Measurements from ENCODE around the gene CFAP157. TPM values are rescaled to one million over a fixed set of nuclear protein-coding genes. Genes with fewer than 3 reads are reported as not detected.
A peak's percentile ranks its signal among the peaks of the same experiment; 100 is the strongest.

CFAP157 gene
- total RNA-seq, 1 experiment from 2014 or later, result 0.87 TPM

DNA sequence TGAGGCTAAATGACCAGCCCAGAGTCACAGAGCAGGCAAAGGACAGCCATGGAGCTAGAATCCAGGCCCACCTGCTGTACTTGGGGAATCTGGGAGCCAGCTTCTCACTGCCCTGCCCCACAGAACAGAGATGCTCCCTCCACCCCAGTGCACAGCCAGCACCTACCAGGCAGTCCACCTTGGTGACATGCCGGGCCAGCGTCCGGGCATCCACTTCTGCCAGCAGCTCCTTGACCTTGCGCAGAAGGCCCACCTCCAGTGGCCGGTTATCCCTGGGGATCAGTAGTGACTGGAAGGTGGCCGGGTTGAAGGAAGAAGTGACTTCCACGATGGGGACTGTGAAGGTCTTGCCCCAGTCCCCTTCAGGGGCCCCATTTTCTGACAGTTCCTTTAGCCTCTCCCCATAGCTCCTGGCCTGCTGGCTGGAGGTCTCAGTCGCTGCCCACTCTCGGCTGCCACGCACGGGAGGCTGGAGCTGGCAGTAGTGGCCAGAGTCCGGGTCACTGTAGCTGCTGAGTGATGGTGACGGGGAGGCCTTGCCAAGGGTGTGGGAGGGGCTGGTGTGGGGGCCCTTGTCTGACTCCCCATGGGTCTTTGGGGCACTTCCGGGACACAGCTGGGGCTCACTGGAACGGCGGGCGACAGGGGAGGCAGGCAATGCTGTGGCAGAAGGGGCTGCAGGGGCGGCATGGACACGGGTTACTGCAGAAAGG, 37.8 kb downstream of the CFAP157 start:
- peaks cover 7% of the 10 kb centered on the region for H3K4me1 Mint-ChIP-seq (ENCODE audit: low read depth, unreplicated experiment)
- no peak overlapping the region for H3K4me3 Mint-ChIP-seq (ENCODE audit: low read depth, unreplicated experiment)
- DNase-seq, result no peak
- intact Hi-C loops (cut with micrococcal nuclease; ENCODE audit: unreplicated experiment), result no loop called here
- no peaks in the 10 kb centered on the region for H3K36me3 Mint-ChIP-seq (ENCODE audit: insufficient read depth, unreplicated experiment)
- H3K27me3 Mint-ChIP-seq (ENCODE audit: unreplicated experiment), result peaks cover 45% of the 10 kb centered on the region
- CTCF ChIA-PET, result no interaction called here
- BruUV-seq (replicated peaks), result no TSS peak
- H3K27ac Mint-ChIP-seq (ENCODE audit: unreplicated experiment), result no peak overlapping the region
- TF ChIP-seq, protein P1, sequence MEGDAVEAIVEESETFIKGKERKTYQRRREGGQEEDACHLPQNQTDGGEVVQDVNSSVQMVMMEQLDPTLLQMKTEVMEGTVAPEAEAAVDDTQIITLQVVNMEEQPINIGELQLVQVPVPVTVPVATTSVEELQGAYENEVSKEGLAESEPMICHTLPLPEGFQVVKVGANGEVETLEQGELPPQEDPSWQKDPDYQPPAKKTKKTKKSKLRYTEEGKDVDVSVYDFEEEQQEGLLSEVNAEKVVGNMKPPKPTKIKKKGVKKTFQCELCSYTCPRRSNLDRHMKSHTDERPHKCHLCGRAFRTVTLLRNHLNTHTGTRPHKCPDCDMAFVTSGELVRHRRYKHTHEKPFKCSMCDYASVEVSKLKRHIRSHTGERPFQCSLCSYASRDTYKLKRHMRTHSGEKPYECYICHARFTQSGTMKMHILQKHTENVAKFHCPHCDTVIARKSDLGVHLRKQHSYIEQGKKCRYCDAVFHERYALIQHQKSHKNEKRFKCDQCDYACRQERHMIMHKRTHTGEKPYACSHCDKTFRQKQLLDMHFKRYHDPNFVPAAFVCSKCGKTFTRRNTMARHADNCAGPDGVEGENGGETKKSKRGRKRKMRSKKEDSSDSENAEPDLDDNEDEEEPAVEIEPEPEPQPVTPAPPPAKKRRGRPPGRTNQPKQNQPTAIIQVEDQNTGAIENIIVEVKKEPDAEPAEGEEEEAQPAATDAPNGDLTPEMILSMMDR (IDR thresholded peaks at IDR 0.05; ENCODE audit: unreplicated experiment), result no peak
- no peaks in the 10 kb centered on the region for H3K9me3 Mint-ChIP-seq (ENCODE audit: low read depth, unreplicated experiment)

DNA sequence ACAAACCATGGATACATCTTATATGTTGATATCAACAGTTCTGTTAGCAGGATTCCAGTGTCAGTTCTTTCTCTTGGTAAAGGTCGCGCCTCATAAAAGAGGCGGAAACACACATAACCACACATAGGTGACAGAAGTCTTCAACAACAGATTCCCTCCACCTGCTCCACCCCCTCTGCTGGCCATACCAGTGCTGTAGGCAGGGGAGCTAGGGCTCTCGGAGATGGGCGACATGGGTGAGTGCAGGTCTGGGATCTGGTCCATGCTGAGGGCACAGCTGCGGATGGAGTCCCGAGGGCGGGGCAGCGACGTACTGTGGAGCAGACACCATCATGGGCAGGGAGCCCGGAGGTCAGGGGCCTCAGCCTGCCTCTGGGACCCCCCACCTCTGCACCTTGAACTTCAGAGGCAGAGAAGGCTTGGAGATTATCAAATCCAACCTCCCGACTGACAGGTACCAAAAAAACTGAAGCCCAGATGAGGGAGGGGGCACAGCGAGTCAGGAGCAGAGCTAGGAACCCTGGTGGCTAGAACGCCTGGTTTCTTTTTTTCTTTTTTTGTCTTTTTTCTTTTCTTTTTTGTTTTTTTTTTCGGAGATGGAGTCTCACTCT, 40.3 kb downstream of the CFAP157 start:
- Mint-ChIP-seq H3K27me3 (ENCODE audit: unreplicated experiment) (peaks cover 65% of the 10 kb centered on the region), H3K4me1 (ENCODE audit: low read depth, unreplicated experiment) (peaks cover 4% of the 10 kb centered on the region), H3K4me3 (ENCODE audit: low read depth, unreplicated experiment) (no peak overlapping the region), H3K27ac (ENCODE audit: unreplicated experiment) (no peak overlapping the region), H3K36me3 (ENCODE audit: insufficient read depth, unreplicated experiment) (peaks cover 5% of the 10 kb centered on the region), H3K9me3 (ENCODE audit: low read depth, unreplicated experiment) (no peaks in the 10 kb centered on the region)
- BruUV-seq (replicated peaks), result no TSS peak
- no peak for DNase-seq
- intact Hi-C loops (cut with micrococcal nuclease; ENCODE audit: unreplicated experiment), result no loop called here
- CTCF ChIA-PET, result interaction anchor here (0.7 kb wide), 1 partner anchor 14 kb away, joined by 4 read pairs; no protein-coding TSS in a partner anchor
- TF ChIP-seq, protein P1 (IDR thresholded peaks at IDR 0.05; ENCODE audit: unreplicated experiment), result no peak

DNA sequence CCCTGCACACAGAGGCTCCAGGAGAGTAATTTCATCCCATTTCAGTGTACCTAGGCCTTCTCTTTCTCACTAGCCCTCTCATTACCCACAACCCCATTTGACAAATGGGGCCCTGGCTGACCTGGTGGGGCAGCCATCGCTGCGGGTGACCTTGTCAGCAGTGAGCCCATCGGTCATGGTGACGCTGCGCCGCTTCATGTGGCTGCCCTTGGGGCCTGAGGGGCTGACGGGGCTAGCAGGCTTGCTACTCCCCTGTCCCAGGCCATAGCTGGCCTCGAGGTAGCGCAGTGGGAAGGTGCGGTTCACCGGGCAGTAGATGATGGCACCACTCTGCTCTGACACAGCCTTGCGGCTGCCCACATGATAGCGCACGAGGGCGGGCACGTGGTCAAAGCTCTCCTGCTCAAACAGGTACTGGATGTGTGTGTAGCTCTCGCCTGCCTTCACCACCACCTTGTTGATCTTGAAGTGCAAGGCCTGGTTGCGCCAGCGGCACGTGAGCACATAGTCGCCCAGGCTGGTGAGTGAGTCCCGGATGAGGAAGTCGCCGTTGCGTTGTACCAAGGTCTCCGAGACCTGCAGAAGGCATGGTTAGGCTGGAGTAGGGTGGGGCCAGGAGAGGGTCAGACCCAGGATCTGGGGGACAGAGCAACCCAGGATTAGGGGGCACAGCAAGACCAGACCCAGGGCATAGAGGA, 42.5 kb downstream of the CFAP157 start:
- peaks cover 5% of the 10 kb centered on the region for H3K36me3 Mint-ChIP-seq (ENCODE audit: insufficient read depth, unreplicated experiment)
- no peaks in the 10 kb centered on the region for H3K4me1 Mint-ChIP-seq (ENCODE audit: low read depth, unreplicated experiment)
- TF ChIP-seq, protein P1 (IDR thresholded peaks at IDR 0.05; ENCODE audit: unreplicated experiment), result no peak
- CTCF ChIA-PET, result no interaction called here
- no peak overlapping the region for H3K4me3 Mint-ChIP-seq (ENCODE audit: low read depth, unreplicated experiment)
- DNase-seq, result no peak
- BruUV-seq (replicated peaks), result no TSS peak
- intact Hi-C loops (cut with micrococcal nuclease; ENCODE audit: unreplicated experiment), result no loop called here
- peaks cover 77% of the 10 kb centered on the region for H3K27me3 Mint-ChIP-seq (ENCODE audit: unreplicated experiment)
- H3K9me3 Mint-ChIP-seq (ENCODE audit: low read depth, unreplicated experiment), result no peaks in the 10 kb centered on the region
- no peak overlapping the region for H3K27ac Mint-ChIP-seq (ENCODE audit: unreplicated experiment)

DNA sequence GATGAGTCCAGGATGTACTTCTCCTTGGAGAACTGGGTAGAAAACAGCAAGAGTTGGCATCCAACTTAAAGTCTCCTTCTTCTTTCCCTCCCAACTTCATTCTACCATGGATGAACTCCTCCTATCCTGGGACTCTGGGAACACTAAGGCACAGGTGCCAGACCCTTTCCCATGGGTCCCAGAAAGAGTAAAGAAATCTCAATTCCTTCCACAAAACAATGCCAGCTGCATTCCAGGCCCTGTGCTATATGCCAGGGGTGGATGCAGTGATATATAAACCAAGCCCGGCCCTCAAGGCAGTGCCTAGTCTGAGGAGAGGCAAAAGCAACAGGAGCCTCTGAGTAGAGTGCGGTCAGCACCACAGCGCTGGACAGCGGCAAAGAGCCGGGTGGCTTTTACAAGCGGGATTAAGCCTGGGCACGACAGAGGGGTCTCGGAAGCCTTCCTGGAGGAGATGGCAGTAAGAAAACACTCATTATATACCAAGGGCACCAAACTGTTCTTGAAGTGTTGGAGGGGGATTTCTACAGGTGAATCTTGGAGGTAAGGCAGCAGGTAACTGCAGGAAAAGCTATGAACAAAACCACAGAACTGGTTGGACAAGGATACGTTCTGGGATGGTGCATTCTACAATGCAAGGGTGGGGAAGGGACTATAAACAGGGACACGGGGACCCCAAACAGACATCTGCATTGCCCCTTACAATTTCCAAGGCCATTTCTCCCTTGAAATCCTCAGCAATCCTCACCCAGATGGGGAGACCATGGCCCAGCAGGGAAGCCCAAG, 44.7 kb downstream of the CFAP157 start:
- intact Hi-C loops (cut with micrococcal nuclease; ENCODE audit: unreplicated experiment), result no loop called here
- CTCF ChIA-PET, result interaction anchor here (0.6 to 0.9 kb wide), 2 partner anchors 17 to 62 kb away, joined by 3 read pairs; partner anchors contain the start of gene TOR2A
- no TSS peak for BruUV-seq (replicated peaks)
- Mint-ChIP-seq H3K4me1 (ENCODE audit: low read depth, unreplicated experiment) (no peaks in the 10 kb centered on the region), H3K27ac (ENCODE audit: unreplicated experiment) (no peak overlapping the region), H3K36me3 (ENCODE audit: insufficient read depth, unreplicated experiment) (peaks cover 5% of the 10 kb centered on the region), H3K9me3 (ENCODE audit: low read depth, unreplicated experiment) (no peaks in the 10 kb centered on the region), H3K27me3 (ENCODE audit: unreplicated experiment) (peaks cover 80% of the 10 kb centered on the region), H3K4me3 (ENCODE audit: low read depth, unreplicated experiment) (no peak overlapping the region)
- DNase-seq, result peak; percentile 15
- TF ChIP-seq, protein P1 (IDR thresholded peaks at IDR 0.05; ENCODE audit: unreplicated experiment), result no peak
